Measurements from ENCODE around the gene SGMS1. TPM values are rescaled to one million over a fixed set of nuclear protein-coding genes. Genes with fewer than 3 reads are reported as not detected.

SGMS1 gene
- 22.2 and 25.2 TPM in 2 replicates for total RNA-seq (2014; rRNA removed; shearing (Covaris generic))

DNA sequence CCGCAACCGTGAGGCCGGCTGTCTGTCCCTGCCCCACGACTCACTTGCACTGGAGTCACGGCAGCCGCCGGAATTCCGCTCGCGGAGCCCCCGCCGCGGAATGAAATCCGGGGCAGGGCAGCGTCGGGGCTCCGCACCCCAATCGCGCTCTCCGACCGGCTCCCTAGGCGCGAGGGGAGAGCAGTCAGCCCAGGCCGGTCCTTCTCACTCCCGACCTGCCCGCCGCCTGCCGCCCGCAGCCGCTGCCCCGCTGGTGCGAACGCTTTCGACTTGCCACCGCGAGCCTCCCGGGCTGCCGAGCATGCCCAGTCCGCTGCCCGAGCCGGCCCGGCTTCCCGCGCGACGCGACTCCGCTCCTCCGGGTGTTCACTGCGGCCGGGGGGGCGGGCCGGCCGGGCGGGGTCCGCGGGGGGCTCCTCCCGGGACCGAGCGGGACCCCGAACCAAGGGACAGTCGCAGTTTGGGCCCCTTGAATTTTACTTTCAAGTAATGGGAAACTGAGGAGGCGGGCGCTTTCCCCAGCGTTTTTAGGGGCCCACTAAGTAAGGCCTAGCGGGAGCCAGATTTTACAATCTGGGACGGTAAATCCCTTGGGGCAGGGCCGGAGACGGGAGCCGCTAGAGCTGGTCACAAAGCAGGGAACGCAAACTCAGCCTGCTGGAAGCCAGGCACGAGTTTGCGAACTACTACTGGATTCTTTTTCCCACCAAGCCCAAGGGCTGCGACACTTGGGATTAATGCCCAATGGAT lies at the start of gene SGMS1:
TSS of gene SGMS1 (minus strand) at position 294 of the 750 bp plus-strand sequence. CDS start 279,842 bp downstream, outside the sequence.

Small RNA genes lying within 50 kb of the gene (small RNA-seq; reads per million reads assigned to genes)
- not detected for gene RNU7-107P

Other genes with a start within 250 kb of the SGMS1 start
- gene ASAH2B, start 116.0 kb upstream of the SGMS1 start, total RNA-seq (2014; rRNA removed; shearing (Covaris generic)): 4.3 and 9.1 TPM in 2 replicates

Data from A375 (cell line).